Activated CD8-positive, alpha-beta memory T cell treated with anti-CD3 and anti-CD28 coated beads for 1 hour (primary cell): ENCODE results near the gene TRAF1.

ENCODE experiments used
- DNase-seq, 2 donors: peaks; one replicate each; pipeline ENCODE4 v3.0.0-alpha.2; 2020; ENCODE audit warnings: low read depth in 1 of 2; ENCODE audit errors: extremely low read depth in 1 of 2

TRAF1 gene

GRCh38 chr9:120891245-120891883, 35.2 kb downstream of the TRAF1 start:
- DNase-seq: no peak

- no peak for DNase-seq
Observed at GRCh38 chr9:120890320-120891244, 36.0 kb downstream of the TRAF1 start.

- no peak for DNase-seq
Observed at GRCh38 chr9:120889606-120890271, 36.9 kb downstream of the TRAF1 start.

- no peak for DNase-seq
Observed at GRCh38 chr9:120888626-120889025, 38.0 kb downstream of the TRAF1 start.

GRCh38 chr9:120886490-120886967, 40.1 kb downstream of the TRAF1 start:
- no peak for DNase-seq

GRCh38 chr9:120885958-120886357, 40.6 kb downstream of the TRAF1 start:
- no peak for DNase-seq

- DNase-seq: no peak
Observed at GRCh38 chr9:120885457-120885856, 41.1 kb downstream of the TRAF1 start.

- DNase-seq: no peak
Observed at GRCh38 chr9:120883608-120883996, 43.0 kb downstream of the TRAF1 start.

- no peak for DNase-seq
Observed at GRCh38 chr9:120882935-120883607, 43.5 kb downstream of the TRAF1 start.

- no peak for DNase-seq
Observed at GRCh38 chr9:120879446-120879845, 47.1 kb downstream of the TRAF1 start.

- DNase-seq: no peak
Observed at GRCh38 chr9:120878188-120879130, 48.1 kb downstream of the TRAF1 start.

GRCh38 chr9:120877276-120878034, 49.1 kb downstream of the TRAF1 start:
- no peak for DNase-seq

GRCh38 chr9:120876842-120877240, 49.8 kb downstream of the TRAF1 start, which contains the start of gene PHF19:
Gene PHF19 (minus strand): TSS chr9:120877188. CDS start chr9:120874741, 2,447 bp downstream.
- no peak for DNase-seq

GRCh38 chr9:120875954-120876841, 50.4 kb downstream of the TRAF1 start:
- peak; percentile 64 to 72 for DNase-seq

GRCh38 chr9:120875643-120875953, 51.0 kb downstream of the TRAF1 start:
- DNase-seq: no peak

GRCh38 chr9:120875195-120875565, 51.4 kb downstream of the TRAF1 start:
- DNase-seq: no peak

- no peak for DNase-seq
Observed at GRCh38 chr9:120874226-120875194, 52.1 kb downstream of the TRAF1 start.
